Limb (tissue), 2 donors: ENCODE results near the gene DLAT.
"Not testable (repeated sequence)": the region's sequence is repeated elsewhere in the genome, so short reads cannot be mapped to it uniquely, and the experiment has no call there.

Experiments used
- DNase-seq, 2 donors: peaks; one replicate each; pipeline ENCODE4 v3.0.0-alpha.2; 2016; ENCODE audit errors: extremely low spot score in 2 of 2

DLAT gene

DNA sequence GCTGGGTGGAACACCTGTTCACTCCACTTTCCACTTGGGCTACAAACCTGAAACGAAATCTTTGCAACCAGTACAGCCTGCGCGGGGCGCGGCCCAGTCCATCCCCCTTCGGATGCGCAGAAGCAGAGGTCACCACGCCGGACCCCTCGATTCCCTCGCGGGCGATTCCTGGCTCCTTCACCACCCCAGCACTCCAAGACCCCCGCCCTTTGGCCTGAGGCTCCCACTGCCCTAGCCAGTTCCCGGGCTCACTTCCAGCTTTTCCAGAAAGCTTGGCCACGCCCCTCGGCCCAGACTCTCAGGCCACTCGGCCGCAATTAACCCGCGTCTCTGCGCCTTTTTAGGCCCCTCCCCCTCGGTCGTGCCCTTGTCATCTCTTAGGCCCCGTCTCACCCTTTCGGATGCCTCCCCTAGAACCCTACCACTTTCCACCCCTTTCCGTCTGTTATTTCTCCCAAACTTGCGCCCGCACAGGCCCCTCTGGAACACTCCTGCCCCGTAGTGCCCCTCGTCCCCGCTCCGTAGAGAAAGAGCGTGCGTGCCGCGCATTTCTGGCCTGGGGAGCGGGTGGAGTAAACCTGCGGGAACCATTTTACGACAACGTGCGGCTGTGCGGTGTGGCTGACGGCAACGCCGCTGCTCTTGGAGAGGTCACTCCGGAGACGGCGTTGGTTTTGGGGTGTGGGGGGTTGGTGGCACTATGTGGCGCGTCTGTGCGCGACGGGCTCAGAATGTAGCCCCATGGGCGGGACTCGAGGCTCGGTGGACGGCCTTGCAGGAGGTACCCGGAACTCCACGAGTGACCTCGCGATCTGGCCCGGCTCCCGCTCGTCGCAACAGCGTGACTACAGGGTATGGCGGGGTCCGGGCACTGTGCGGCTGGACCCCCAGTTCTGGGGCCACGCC is at the start of gene DLAT:
TSS of gene DLAT (plus strand) at position 636 of the 906 bp plus-strand sequence. CDS start at position 701, 65 bp downstream.
- peak; percentile 86 to 88 for DNase-seq

- no peak for DNase-seq
These were observed 49.0 kb upstream of the DLAT start for GRCh38 chr11:111976119-111976766.

- no peak for DNase-seq
These were observed 48.5 kb upstream of the DLAT start for GRCh38 chr11:111976767-111977145.

- peak in 1 of 2 donors; percentile 73 for DNase-seq
These were observed 47.8 kb upstream of the DLAT start for GRCh38 chr11:111977146-111978027.

DNA sequence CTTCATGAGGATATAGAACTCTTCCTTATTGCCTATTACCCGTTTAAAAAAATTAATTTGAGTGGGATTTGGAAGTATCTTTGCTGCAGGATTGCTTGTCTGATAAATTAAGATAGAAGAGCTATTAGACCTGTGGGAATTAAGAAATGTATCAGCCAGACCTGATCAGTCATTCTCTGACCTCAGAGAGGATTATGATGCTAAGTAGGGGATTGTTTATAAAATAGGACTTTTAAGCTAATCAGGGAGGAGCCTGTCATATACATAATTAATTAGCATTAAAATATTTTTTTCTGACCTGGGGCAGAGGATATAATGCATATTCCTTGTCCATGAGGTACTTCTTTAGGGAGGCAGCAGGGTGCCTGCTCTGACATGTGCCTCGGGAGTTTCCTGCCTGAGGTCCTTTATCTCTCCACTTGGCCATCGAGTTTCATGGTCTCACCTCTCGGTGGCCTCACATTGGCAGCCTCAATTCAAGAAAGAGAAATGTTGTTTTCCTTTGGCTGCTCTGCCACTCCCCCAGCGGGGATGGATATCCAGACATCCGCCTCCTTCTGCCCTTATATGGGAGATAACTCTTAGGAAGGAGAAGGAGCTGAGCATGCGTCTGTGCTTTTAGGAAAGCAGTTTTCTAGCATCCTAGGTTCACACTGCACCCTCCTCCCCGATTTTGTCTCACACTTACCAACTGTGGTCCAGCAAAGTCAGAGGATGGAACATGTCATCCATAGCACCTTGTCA is 47.0 kb upstream of the DLAT start:
- peak; percentile 66 to 76 for DNase-seq

DNA sequence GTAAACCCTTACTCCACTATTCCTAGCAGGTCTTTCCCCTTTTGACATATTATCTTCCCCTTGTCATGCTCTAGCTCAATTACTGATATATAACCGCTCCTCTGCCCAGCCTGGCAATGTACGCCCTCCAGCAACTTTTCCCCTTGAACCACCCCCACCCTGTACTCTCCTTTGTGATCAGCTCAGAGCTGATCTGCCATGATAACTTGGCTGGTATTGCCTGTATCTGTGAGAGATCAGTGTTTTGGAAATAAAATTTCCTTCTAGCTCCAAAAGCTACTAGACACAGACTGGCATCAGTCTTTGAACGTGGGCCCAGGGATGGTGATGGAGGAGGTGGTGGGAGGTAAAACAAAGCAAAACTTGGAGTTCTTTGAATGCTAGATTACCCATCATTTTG is 45.1 kb upstream of the DLAT start:
- DNase-seq, result no peak

GRCh38 chr11:111981270-111981669 is 43.9 kb upstream of the DLAT start:
- no peak for DNase-seq

- peak; percentile 50 to 75 for DNase-seq
These were observed 43.2 kb upstream of the DLAT start for GRCh38 chr11:111982019-111982464.

- no peak for DNase-seq
These were observed 42.5 kb upstream of the DLAT start for GRCh38 chr11:111982541-111983186.

DNA sequence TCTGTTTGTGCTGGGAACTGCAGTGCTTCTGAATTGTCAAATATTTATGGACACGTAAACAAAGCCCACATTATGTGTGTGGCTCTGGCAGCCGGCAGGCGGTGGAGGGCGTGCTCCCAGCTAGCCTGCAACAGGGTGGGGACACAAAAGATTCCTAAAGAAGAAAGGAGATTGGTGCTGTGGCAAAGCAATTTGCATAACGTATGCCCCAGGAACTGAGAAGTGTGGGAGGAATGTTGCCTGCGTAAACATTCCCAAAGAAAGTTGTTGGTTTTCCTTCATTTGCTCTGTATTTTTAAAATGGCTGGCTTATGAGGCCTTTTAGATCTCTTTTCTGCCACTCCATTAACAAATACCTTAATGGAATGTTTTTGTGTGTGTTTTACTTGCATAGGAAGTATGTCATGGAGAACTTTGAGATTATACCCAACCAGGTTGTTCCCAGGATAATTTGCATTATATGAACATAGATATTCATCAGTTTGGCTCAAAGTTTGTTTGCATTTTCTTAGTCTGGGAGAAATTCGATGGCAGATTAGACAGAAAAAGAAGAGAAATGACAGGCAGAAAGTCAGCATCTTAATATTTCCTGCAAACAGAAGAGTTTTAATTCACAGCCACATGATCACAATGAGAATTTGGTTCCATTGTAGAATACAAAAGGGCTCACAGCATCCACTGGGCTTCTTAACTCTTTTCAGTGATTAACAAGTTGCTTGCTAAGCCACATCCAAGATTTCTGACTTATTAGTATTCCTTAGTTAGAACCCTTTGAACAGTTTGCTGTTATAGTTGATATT is 41.8 kb upstream of the DLAT start:
- no peak for DNase-seq

DNA sequence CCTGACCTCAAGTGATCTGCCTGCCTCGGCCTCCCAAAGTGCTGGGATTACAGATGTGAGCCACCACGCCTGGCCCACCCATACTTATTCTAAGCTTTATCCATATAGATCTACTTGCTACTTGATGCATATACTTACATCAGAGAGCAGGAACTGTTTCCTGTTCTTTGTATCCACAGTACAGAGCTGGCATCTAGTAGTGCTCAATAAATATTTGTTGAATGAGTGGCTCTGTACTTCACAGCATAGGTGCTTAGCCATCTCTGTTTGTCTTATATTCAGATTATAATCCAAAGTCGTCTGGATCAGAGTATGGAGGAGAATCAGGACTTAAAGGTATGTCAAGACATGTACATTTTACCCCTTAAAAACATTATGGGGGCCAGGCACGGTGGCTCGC is 38.6 kb upstream of the DLAT start:
- no peak for DNase-seq

GRCh38 chr11:111990381-111990780 is 34.8 kb upstream of the DLAT start:
- DNase-seq, result no peak

GRCh38 chr11:111992206-111992855 is 32.9 kb upstream of the DLAT start:
- DNase-seq, result no peak

DNA sequence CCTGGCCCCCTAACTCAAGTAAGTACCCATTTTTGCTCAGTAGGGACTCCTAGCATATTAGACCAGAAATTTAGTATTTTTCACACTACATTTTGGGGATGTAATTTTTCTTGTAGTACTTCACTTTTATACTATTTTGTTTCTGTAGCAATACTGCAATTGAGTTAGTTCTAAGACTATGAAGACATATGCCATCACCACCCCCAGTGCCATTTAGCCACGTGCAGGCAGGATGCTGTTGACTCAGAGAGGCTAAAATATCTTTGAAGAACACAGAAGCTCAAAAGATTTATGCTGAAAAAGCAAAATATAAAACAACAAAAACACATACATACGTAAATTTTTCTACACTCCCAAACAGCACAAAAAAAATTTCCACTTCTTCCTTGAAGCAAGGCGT is 29.1 kb upstream of the DLAT start:
- no peak for DNase-seq

- not testable (repeated sequence) for DNase-seq
These were observed 28.5 kb upstream of the DLAT start for GRCh38 chr11:111996669-111997068.

GRCh38 chr11:111999111-111999510 is 26.1 kb upstream of the DLAT start:
- DNase-seq, result no peak

DNA sequence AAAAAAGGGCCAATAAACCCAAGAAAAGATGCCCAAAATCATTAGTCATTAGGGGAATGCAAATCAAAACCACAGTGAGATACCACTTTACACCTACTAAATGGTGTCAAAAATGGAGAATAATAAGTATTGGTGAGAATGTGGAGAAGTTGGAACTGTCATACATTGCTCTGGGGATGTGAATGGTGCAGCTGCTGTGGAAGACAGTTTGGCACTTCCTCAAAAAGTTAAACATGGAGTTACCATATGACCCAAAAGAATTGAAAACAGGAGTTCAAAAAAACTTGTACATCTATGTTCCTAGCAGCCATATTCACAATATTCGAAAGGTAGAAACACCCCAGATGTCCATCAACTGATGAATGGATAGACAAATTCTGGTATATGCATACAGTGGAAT is 24.5 kb upstream of the DLAT start:
- DNase-seq, result no peak

- no peak for DNase-seq
These were observed 22.6 kb upstream of the DLAT start for GRCh38 chr11:112002491-112003216.
